ENCODE measurements around the gene PEPD.
"Not testable (repeated sequence)": the region's sequence is repeated elsewhere in the genome, so short reads cannot be mapped to it uniquely, and the experiment has no call there.

The PEPD gene

GRCh38 chr19:33492951-33493350 is 28.6 kb downstream of the PEPD start:
- no peaks in the 10 kb centered on the region for H3K27me3 ChIP-seq (ENCODE audit: insufficient read depth, poor library complexity, severe bottlenecking)
- DNase-seq (ENCODE audit: low read depth in 1 of 2, low spot score in 1 of 2), result no peak
- TF ChIP-seq REST (IDR thresholded peaks at IDR 0.05; ENCODE audit: insufficient replicate concordance, low read depth) (no peak), POLR2AphosphoS5 (IDR thresholded peaks at IDR 0.05; ENCODE audit: low read depth) (no peak), SPI1 (IDR thresholded peaks at IDR 0.05; ENCODE audit: borderline replicate concordance, low read depth) (no peak)
- H3K4me3 ChIP-seq (replicated peaks; ENCODE audit: insufficient read depth, low read length), result no peak overlapping the region
- no peak overlapping the region for H3K27ac ChIP-seq (replicated peaks)

- Histone ChIP-seq H3K27me3 (ENCODE audit: insufficient read depth, poor library complexity, severe bottlenecking) (no peaks in the 10 kb centered on the region), H3K27ac (replicated peaks) (no peak overlapping the region), H3K4me3 (replicated peaks; ENCODE audit: insufficient read depth, low read length) (no peak overlapping the region)
- no peak for TF ChIP-seq GABPA (IDR thresholded peaks at IDR 0.05; ENCODE audit: low read depth)
- no peak for TF ChIP-seq SPI1 (IDR thresholded peaks at IDR 0.05; ENCODE audit: borderline replicate concordance, low read depth)
- no peak for TF ChIP-seq REST (IDR thresholded peaks at IDR 0.05; ENCODE audit: insufficient replicate concordance, low read depth)
- no peak for TF ChIP-seq CTCF (IDR thresholded peaks at IDR 0.05; ENCODE audit: insufficient read depth, low read length)
- DNase-seq (ENCODE audit: low read depth in 1 of 2, low spot score in 1 of 2), result no peak
These were observed 29.5 kb downstream of the PEPD start for GRCh38 chr19:33492090-33492489.

- DNase-seq (ENCODE audit: low read depth in 1 of 2, low spot score in 1 of 2); H3K4me3 ChIP-seq (replicated peaks; ENCODE audit: insufficient read depth, low read length); H3K27ac ChIP-seq (replicated peaks); H3K27me3 ChIP-seq (ENCODE audit: insufficient read depth, poor library complexity, severe bottlenecking): not testable (repeated sequence)
These were observed 31.0 kb downstream of the PEPD start for GRCh38 chr19:33490596-33490995.

GRCh38 chr19:33490041-33490451 is 31.5 kb downstream of the PEPD start:
- H3K4me3 ChIP-seq (replicated peaks; ENCODE audit: insufficient read depth, low read length), result no peak overlapping the region
- TF ChIP-seq POLR2AphosphoS5 (IDR thresholded peaks at IDR 0.05; ENCODE audit: low read depth), result no peak
- no peak for TF ChIP-seq CTCF (IDR thresholded peaks at IDR 0.05; ENCODE audit: insufficient read depth, low read length)
- no peak for TF ChIP-seq SPI1 (IDR thresholded peaks at IDR 0.05; ENCODE audit: borderline replicate concordance, low read depth)
- no peak for TF ChIP-seq GABPA (IDR thresholded peaks at IDR 0.05; ENCODE audit: low read depth)
- no peak for TF ChIP-seq REST (IDR thresholded peaks at IDR 0.05; ENCODE audit: insufficient replicate concordance, low read depth)
- H3K27ac ChIP-seq (replicated peaks), result no peak overlapping the region
- DNase-seq (ENCODE audit: low read depth in 1 of 2, low spot score in 1 of 2), result no peak
- H3K27me3 ChIP-seq (ENCODE audit: insufficient read depth, poor library complexity, severe bottlenecking), result no peaks in the 10 kb centered on the region

All from HL-60 (cell line).